ENCODE results near the gene HES7. TPM values are rescaled to one million over a fixed set of nuclear protein-coding genes. Genes with fewer than 3 reads are reported as not detected.
A peak's percentile ranks its signal among the peaks of the same experiment; 100 is the strongest.

HES7 gene
- total and polyA plus RNA-seq, 5 donors = 0.25 to 0.76 (median 0.72) TPM

DNA sequence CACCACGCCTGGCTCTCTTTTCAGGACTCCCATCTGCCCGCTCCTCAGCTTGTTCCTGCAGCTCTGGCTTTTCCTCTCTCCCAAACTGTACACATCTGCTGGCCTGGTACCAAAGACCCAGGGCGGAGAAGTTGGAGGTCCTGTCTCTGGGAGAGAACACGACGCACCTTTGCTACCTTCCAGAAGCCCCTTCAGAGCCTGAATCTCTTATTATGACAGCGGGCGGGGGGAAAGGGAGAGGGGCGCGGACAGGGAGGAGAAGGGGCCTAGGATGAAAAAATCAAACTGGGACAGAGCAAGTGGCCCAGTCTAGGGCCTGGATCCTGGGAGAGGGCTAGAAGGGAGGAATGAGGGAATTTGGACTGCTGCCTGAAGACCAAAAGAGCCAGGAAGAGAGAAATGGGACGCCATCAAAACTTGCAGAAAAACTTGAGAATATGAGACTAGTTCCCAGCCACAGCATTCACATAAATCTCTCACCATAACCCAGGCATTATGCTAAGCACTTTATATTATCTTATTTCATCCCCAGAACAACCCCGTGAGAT, 30.8 kb upstream of the HES7 start:
- Histone ChIP-seq H3K27ac (ENCODE audit: low read length) (peak overlapping the region; percentile 100), H3K9me3 (ENCODE audit: control insufficient read depth, low read length) (no peaks in the 10 kb centered on the region), H3K4me1 (ENCODE audit: control insufficient read depth, insufficient read depth, low read length) (peaks cover 19% of the 10 kb centered on the region), H3K4me3 (ENCODE audit: low read length) (peak overlapping the region; percentile 96), H3K27me3 (ENCODE audit: control insufficient read depth, insufficient read depth) (no peaks in the 10 kb centered on the region)
- 17% methylated on average over 11 of the region's 11 CpGs for WGBS
- no peak for ATAC-seq
- DNase-seq = no peak
- intact Hi-C loops (cut with DNase I) = no loop called here

GRCh38 chr17:8153957-8154607, 30.2 kb upstream of the HES7 start:
- WGBS = under 1% methylated on average over 22 of the region's 22 CpGs
- H3K9me3 ChIP-seq (ENCODE audit: control insufficient read depth, low read length) = no peaks in the 10 kb centered on the region
- H3K4me3 ChIP-seq (ENCODE audit: low read length) = peak overlapping the region; percentile 96
- ATAC-seq = peak; percentile 66 to 69
- peaks cover 19% of the 10 kb centered on the region for H3K4me1 ChIP-seq (ENCODE audit: control insufficient read depth, insufficient read depth, low read length)
- H3K27me3 ChIP-seq (ENCODE audit: control insufficient read depth, insufficient read depth) = no peaks in the 10 kb centered on the region
- intact Hi-C loops (cut with DNase I) = no loop called here
- peak overlapping the region; percentile 100 for H3K27ac ChIP-seq (ENCODE audit: low read length)
- DNase-seq = peak; percentile 100

DNA sequence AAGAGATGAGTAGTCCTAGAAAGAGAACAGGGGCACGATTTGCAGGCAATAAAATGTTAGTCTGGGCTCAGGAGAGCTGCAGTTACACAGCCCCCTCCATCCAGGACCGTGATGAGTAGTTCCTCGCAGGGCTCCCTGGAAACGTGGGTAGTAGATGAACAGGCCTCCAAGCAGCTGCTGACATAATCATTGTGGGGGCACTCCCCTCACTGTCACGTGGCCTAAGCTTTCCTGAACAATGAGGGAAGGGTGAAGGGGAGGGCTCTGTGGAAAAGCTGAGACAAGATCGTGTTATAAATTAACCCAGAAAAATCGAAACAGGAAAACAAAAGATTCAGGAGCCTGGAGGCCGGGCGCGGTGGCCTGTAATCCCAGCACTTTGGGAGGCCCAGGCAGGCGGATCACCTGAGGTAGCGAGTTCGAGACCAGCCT, 29.6 kb upstream of the HES7 start:
- H3K27ac ChIP-seq (ENCODE audit: low read length) = peak overlapping the region; percentile 100
- peaks cover 19% of the 10 kb centered on the region for H3K4me1 ChIP-seq (ENCODE audit: control insufficient read depth, insufficient read depth, low read length)
- WGBS = 18% methylated on average over 13 of the region's 13 CpGs
- DNase-seq (peak; percentile 81 to 89 (median 89)), ATAC-seq (peak; percentile 4 to 49)
- H3K9me3 ChIP-seq (ENCODE audit: control insufficient read depth, low read length) = no peaks in the 10 kb centered on the region
- H3K4me3 ChIP-seq (ENCODE audit: low read length) = peak overlapping the region; percentile 38
- no peaks in the 10 kb centered on the region for H3K27me3 ChIP-seq (ENCODE audit: control insufficient read depth, insufficient read depth)
- intact Hi-C loops (cut with DNase I) = no loop called here

DNA sequence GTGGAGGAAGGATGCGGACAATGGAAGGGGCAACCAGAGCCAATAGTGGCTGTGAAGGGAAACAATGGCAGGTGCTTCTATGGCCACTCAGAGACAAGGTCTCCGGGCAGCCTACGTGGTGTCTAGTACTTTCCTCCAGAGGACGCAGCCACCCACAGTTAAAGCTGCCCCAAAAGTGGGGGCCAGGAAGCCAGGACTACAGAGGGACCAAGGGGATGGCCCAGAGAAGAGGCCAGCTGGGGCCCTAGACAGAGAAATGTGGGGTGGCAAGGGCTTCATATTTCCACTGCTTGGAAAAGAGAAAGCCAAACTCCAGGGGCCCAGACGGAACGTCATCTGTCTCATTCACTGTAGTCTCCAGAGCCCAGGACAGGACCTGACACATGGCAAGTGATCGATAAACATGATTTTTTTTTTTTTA, 29.1 kb upstream of the HES7 start:
- intact Hi-C loops (cut with DNase I) = no loop called here

DNA sequence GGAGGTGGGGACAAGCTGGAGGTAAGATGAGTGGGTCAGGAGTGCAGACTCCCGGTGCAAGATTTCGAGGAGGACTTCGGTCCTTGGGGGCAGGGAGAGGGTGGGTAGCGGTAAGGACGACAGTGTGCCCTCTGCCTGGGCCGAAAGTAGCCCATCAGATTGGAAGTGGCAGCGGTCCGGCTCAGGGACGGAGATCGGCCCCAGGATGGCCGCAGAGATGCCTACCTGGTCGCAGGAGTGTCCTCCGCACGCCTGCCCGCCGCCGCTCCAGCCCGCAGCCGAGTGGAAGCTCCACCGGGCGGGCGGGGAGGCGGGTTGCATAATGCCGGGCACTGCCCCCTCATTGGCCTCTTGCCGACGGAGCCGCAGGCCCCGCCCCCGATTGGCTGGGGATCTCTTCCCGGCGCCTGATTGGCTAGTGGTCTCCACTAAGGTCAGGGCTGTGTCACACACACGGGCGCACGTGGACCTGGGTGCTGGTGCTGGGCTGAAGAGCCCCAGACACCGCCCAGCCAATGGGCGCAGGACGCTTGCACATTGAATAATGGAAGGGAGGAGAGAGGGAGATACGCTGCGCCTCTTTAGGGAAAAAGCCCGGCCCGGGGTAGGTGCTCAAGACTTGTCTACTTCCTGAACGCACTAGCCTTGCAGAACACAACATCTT, 28.3 kb upstream of the HES7 start, which contains the start of gene PER1:
Gene PER1 (minus strand): TSS at position 293 of the 664 bp plus-strand sequence. CDS start 1,698 bp downstream, outside the sequence.
- intact Hi-C loops (cut with DNase I) = no loop called here
- DNase-seq (peak; percentile 98 to 99 (median 99)), ATAC-seq (peak; percentile 67 to 69)
- Histone ChIP-seq H3K27me3 (ENCODE audit: control insufficient read depth, insufficient read depth) (no peaks in the 10 kb centered on the region), H3K4me3 (ENCODE audit: low read length) (peak within 1 kb of the TSS; percentile 65), H3K9me3 (ENCODE audit: control insufficient read depth, low read length) (no peaks in the 10 kb centered on the region), H3K27ac (ENCODE audit: low read length) (peak within 1 kb of the TSS; percentile 100), H3K4me1 (ENCODE audit: control insufficient read depth, insufficient read depth, low read length) (peaks cover 19% of the 10 kb centered on the region)
- WGBS = 1% methylated on average over 42 of the region's 42 CpGs

More for the DNA sequence above, 29.1 kb upstream of the HES7 start:
- peak overlapping the region; percentile 15 for H3K4me3 ChIP-seq (ENCODE audit: low read length)
- ATAC-seq (no peak), DNase-seq (peak in 1 of 3 donors; percentile 44)
- no peaks in the 10 kb centered on the region for H3K27me3 ChIP-seq (ENCODE audit: control insufficient read depth, insufficient read depth)
- H3K9me3 ChIP-seq (ENCODE audit: control insufficient read depth, low read length) = no peaks in the 10 kb centered on the region
- H3K4me1 ChIP-seq (ENCODE audit: control insufficient read depth, insufficient read depth, low read length) = peaks cover 19% of the 10 kb centered on the region
- peak overlapping the region; percentile 100 for H3K27ac ChIP-seq (ENCODE audit: low read length)
- 49% methylated on average over 7 of the region's 7 CpGs for WGBS

DNA sequence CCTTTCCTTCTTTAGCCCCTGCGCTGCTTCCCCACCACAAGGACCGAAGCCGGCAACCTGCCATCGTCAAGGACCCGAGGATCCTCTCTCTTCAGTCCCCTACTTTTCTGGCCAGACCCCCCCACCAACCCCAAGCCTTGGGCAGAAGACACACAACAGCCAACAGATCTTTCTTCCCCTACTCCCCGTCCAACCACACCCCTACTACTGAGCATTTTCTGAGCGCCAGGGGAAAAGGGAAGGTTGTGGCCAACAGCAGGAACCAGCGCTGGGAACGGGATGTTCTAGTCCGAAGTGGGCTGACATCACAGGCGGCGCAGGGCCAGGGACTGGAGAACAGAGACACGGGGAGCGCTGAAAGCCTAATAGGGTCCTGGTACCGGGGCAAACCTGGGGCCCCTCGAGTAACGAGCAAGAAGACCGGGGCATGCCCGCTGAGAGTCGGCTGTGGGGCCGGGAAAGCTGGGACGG, 27.8 kb upstream of the HES7 start:
- DNase-seq = peak; percentile 95 to 98 (median 97)
- under 1% methylated on average over 22 of the region's 22 CpGs for WGBS
- H3K9me3 ChIP-seq (ENCODE audit: control insufficient read depth, low read length) = no peaks in the 10 kb centered on the region
- peak overlapping the region; percentile 65 for H3K4me3 ChIP-seq (ENCODE audit: low read length)
- peaks cover 19% of the 10 kb centered on the region for H3K4me1 ChIP-seq (ENCODE audit: control insufficient read depth, insufficient read depth, low read length)
- intact Hi-C loops (cut with DNase I) = no loop called here
- peak overlapping the region; percentile 100 for H3K27ac ChIP-seq (ENCODE audit: low read length)
- no peaks in the 10 kb centered on the region for H3K27me3 ChIP-seq (ENCODE audit: control insufficient read depth, insufficient read depth)
- peak; percentile 26 to 36 for ATAC-seq

DNA sequence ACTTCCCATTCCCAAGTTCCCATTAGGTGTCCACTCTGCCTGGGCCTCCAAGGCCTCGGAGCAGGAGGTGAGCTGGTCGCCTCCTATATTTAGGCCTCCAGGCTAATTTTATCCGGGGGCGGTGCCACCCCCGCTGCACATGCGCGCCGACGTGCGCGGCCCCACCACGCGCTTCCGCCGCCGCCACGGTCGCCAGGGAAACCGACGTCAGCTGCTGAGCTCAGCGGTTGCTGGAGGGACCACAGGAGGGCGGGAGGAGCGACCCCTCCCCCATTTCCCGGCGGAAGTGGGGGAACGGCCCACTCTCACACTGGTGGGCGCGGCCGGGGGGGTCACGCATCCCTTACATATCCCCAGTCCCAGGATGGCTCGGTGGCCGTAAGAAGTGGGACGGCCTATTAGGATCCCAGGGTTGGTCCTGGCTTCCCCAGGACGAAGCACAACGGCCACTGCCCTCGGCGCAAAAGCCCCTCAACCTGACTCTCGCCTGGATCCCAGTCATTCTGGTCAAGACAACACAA, 27.3 kb upstream of the HES7 start:
- intact Hi-C loops (cut with DNase I) = no loop called here
- Histone ChIP-seq H3K27me3 (ENCODE audit: control insufficient read depth, insufficient read depth) (no peaks in the 10 kb centered on the region), H3K27ac (ENCODE audit: low read length) (peak overlapping the region; percentile 100), H3K4me3 (ENCODE audit: low read length) (peak overlapping the region; percentile 65), H3K4me1 (ENCODE audit: control insufficient read depth, insufficient read depth, low read length) (peaks cover 19% of the 10 kb centered on the region), H3K9me3 (ENCODE audit: control insufficient read depth, low read length) (no peaks in the 10 kb centered on the region)
- ATAC-seq (peak; percentile 41 to 49), DNase-seq (peak; percentile 95 to 97 (median 97))
- under 1% methylated on average over 38 of the region's 38 CpGs for WGBS

DNA sequence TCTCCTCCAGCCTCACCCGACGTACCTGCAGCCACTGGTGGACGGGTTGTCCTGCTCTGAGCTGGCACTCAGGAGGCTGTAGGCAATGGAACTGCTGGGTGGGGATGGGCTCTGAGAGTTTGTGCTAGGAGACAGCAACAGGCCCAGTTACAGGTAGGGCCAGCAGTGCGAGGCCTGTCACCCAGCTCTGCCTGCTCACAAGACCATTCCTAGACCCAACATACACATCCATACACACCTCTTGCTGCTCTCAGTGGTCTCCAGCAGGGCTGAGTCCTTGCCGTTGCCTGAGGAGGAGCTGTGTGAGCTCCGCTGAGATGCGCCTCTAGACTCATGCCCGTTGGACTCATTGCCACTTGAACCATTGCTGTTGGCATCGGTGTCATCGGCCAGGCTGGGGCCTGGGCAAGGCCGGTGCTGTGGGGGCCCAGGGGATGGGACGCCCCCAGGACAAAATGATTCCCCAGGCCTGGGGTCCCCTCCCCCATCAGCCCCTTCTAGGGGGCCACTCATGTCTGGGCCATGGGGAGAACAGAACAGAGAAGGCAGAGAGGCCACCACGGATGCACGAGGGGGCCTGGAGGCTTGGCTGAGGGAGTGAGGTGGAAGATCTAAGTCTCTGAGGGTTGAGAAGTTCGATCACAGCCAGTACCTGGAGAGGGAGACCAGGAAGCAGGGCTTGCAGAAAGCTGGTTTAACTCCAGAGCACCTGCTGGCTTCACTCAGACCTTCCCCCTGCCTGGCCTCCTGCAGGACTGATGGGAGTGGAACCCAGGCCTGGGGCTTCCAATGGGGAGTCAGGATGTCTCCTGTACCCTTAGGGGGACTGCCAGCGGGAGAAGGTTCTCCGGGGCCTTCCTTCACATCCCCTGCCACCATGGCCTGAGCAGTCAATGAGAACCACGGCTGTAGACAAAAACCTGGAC, 26.6 kb upstream of the HES7 start:
- Histone ChIP-seq H3K4me1 (ENCODE audit: control insufficient read depth, insufficient read depth, low read length) (peaks cover 19% of the 10 kb centered on the region), H3K27me3 (ENCODE audit: control insufficient read depth, insufficient read depth) (no peaks in the 10 kb centered on the region), H3K27ac (ENCODE audit: low read length) (peak overlapping the region; percentile 100), H3K9me3 (ENCODE audit: control insufficient read depth, low read length) (no peaks in the 10 kb centered on the region), H3K4me3 (ENCODE audit: low read length) (peak overlapping the region; percentile 65)
- 63% methylated on average over 18 of the region's 18 CpGs for WGBS
- peak; percentile 36 to 71 (median 60) for DNase-seq
- intact Hi-C loops (cut with DNase I) = no loop called here
- no peak for ATAC-seq

GRCh38 chr17:8149419-8150193, 25.7 kb upstream of the HES7 start:
- H3K4me3 ChIP-seq (ENCODE audit: low read length) = no peak overlapping the region
- DNase-seq (peak in 2 of 3 donors; percentile 55 to 56), ATAC-seq (no peak)
- no peaks in the 10 kb centered on the region for H3K9me3 ChIP-seq (ENCODE audit: control insufficient read depth, low read length)
- H3K27me3 ChIP-seq (ENCODE audit: control insufficient read depth, insufficient read depth) = no peaks in the 10 kb centered on the region
- peak overlapping the region; percentile 100 for H3K27ac ChIP-seq (ENCODE audit: low read length)
- 89% methylated on average over 29 of the region's 29 CpGs for WGBS
- intact Hi-C loops (cut with DNase I) = loop anchor here in 1 of 4 donors (10.0 kb wide), 1 partner anchor 305 kb away; no protein-coding TSS in a partner anchor
- H3K4me1 ChIP-seq (ENCODE audit: control insufficient read depth, insufficient read depth, low read length) = peaks cover 19% of the 10 kb centered on the region

All from right cardiac atrium (tissue), 5 donors.